ENCODE results near the gene RELN.
A peak's percentile ranks its signal among the peaks of the same experiment; 100 is the strongest.

The RELN gene

GRCh38 chr7:103813970-103814369, 175.5 kb downstream of the RELN start:
- H3K4me3 ChIP-seq (ENCODE audit: insufficient read depth in 1 of 2, low read depth in 1 of 2, low read length in 2 of 2), result no peak overlapping the region
- WGBS, result 80% methylated on average over 1 of the region's 2 CpGs

GRCh38 chr7:103811997-103812396, 177.5 kb downstream of the RELN start:
- Histone ChIP-seq H3K4me3 (ENCODE audit: insufficient read depth in 1 of 2, low read depth in 1 of 2, low read length in 2 of 2) (no peak overlapping the region), H3K4me2 (ENCODE audit: low read length, poor library complexity, severe bottlenecking) (no peak overlapping the region), H2BK15ac (ENCODE audit: low read depth, poor library complexity, severe bottlenecking) (no peak overlapping the region), H2BK5ac (ENCODE audit: low read depth, low read length, poor library complexity, severe bottlenecking) (no peak overlapping the region), H3K27ac (ENCODE audit: low read length, poor library complexity, severe bottlenecking) (no peak overlapping the region), H3K4ac (ENCODE audit: low read depth in 1 of 2, low read length in 2 of 2) (no peak overlapping the region), H3K23ac (ENCODE audit: low read length in 2 of 2) (no peak overlapping the region), H2AFZ (ENCODE audit: low read depth, low read length) (no peak overlapping the region), H3K36me3 (ENCODE audit: control insufficient read depth in 1 of 2, insufficient read depth in 2 of 2, low read depth in 1 of 2, low read length in 2 of 2) (no peaks in the 10 kb centered on the region), H2BK120ac (ENCODE audit: low read depth, low read length) (no peak overlapping the region), H2AK5ac (ENCODE audit: low read length, severe bottlenecking) (peak overlapping the region; percentile 47), H3K27me3 (ENCODE audit: control insufficient read depth in 1 of 2, insufficient read depth in 1 of 2, low read length in 2 of 2) (no peaks in the 10 kb centered on the region), H2BK12ac (ENCODE audit: low read length in 2 of 2) (no peak overlapping the region), H3K18ac (ENCODE audit: low read depth in 1 of 2, low read length in 2 of 2) (no peak overlapping the region), H3K14ac (ENCODE audit: low read length in 2 of 2) (no peak overlapping the region), H3K9me3 (ENCODE audit: control insufficient read depth, low read length) (no peaks in the 10 kb centered on the region), H3K4me1 (ENCODE audit: control insufficient read depth, insufficient read depth, low read depth, low read length) (peaks cover 5% of the 10 kb centered on the region), H3K79me1 (replicated peaks; ENCODE audit: low read length, poor library complexity, severe bottlenecking) (no peaks in the 10 kb centered on the region), H3K9ac (ENCODE audit: low read length) (no peak overlapping the region), H4K8ac (ENCODE audit: low read length) (no peak overlapping the region), H4K91ac (ENCODE audit: low read length) (no peak overlapping the region)
- 69% methylated on average over 2 of the region's 2 CpGs for WGBS
- no peak for DNase-seq

More at GRCh38 chr7:103813970-103814369, 175.5 kb downstream of the RELN start:
- no peak overlapping the region for H3K9ac ChIP-seq (ENCODE audit: low read length)
- no peak overlapping the region for H2BK120ac ChIP-seq (ENCODE audit: low read depth, low read length)
- no peak overlapping the region for H2AFZ ChIP-seq (ENCODE audit: low read depth, low read length)
- no peak overlapping the region for H4K91ac ChIP-seq (ENCODE audit: low read length)
- H3K4me2 ChIP-seq (ENCODE audit: low read length, poor library complexity, severe bottlenecking), result no peak overlapping the region
- no peak overlapping the region for H3K14ac ChIP-seq (ENCODE audit: low read length in 2 of 2)
- no peak overlapping the region for H3K23ac ChIP-seq (ENCODE audit: low read length in 2 of 2)
- no peak overlapping the region for H2AK5ac ChIP-seq (ENCODE audit: low read length, severe bottlenecking)
- H3K27ac ChIP-seq (ENCODE audit: low read length, poor library complexity, severe bottlenecking), result no peak overlapping the region
- H4K8ac ChIP-seq (ENCODE audit: low read length), result no peak overlapping the region
- H2BK5ac ChIP-seq (ENCODE audit: low read depth, low read length, poor library complexity, severe bottlenecking), result no peak overlapping the region
- DNase-seq, result no peak
- H3K27me3 ChIP-seq (ENCODE audit: control insufficient read depth in 1 of 2, insufficient read depth in 1 of 2, low read length in 2 of 2), result no peaks in the 10 kb centered on the region
- peaks cover 5% of the 10 kb centered on the region for H3K4me1 ChIP-seq (ENCODE audit: control insufficient read depth, insufficient read depth, low read depth, low read length)
- no peaks in the 10 kb centered on the region for H3K36me3 ChIP-seq (ENCODE audit: control insufficient read depth in 1 of 2, insufficient read depth in 2 of 2, low read depth in 1 of 2, low read length in 2 of 2)
- no peak overlapping the region for H2BK12ac ChIP-seq (ENCODE audit: low read length in 2 of 2)
- no peak overlapping the region for H2BK15ac ChIP-seq (ENCODE audit: low read depth, poor library complexity, severe bottlenecking)
- no peaks in the 10 kb centered on the region for H3K9me3 ChIP-seq (ENCODE audit: control insufficient read depth, low read length)
- no peaks in the 10 kb centered on the region for H3K79me1 ChIP-seq (replicated peaks; ENCODE audit: low read length, poor library complexity, severe bottlenecking)
- H3K18ac ChIP-seq (ENCODE audit: low read depth in 1 of 2, low read length in 2 of 2), result no peak overlapping the region
- H3K4ac ChIP-seq (ENCODE audit: low read depth in 1 of 2, low read length in 2 of 2), result no peak overlapping the region

- H2AFZ ChIP-seq (ENCODE audit: low read depth, low read length), result no peak overlapping the region
- H3K18ac ChIP-seq (ENCODE audit: low read depth in 1 of 2, low read length in 2 of 2), result no peak overlapping the region
- no peaks in the 10 kb centered on the region for H3K36me3 ChIP-seq (ENCODE audit: control insufficient read depth in 1 of 2, insufficient read depth in 2 of 2, low read depth in 1 of 2, low read length in 2 of 2)
These were observed 178.2 kb downstream of the RELN start for GRCh38 chr7:103811290-103811689.

GRCh38 chr7:103810112-103810744, 179.2 kb downstream of the RELN start:
- Histone ChIP-seq H3K27ac (ENCODE audit: low read length, poor library complexity, severe bottlenecking) (peak overlapping the region; percentile 82), H3K14ac (ENCODE audit: low read length in 2 of 2) (no peak overlapping the region), H3K4ac (ENCODE audit: low read depth in 1 of 2, low read length in 2 of 2) (no peak overlapping the region), H4K8ac (ENCODE audit: low read length) (no peak overlapping the region), H3K4me3 (ENCODE audit: insufficient read depth in 1 of 2, low read depth in 1 of 2, low read length in 2 of 2) (no peak overlapping the region), H3K4me1 (ENCODE audit: control insufficient read depth, insufficient read depth, low read depth, low read length) (peaks cover 5% of the 10 kb centered on the region), H3K36me3 (ENCODE audit: control insufficient read depth in 1 of 2, insufficient read depth in 2 of 2, low read depth in 1 of 2, low read length in 2 of 2) (no peaks in the 10 kb centered on the region), H2BK12ac (ENCODE audit: low read length in 2 of 2) (no peak overlapping the region), H3K18ac (ENCODE audit: low read depth in 1 of 2, low read length in 2 of 2) (no peak overlapping the region), H2BK5ac (ENCODE audit: low read depth, low read length, poor library complexity, severe bottlenecking) (no peak overlapping the region), H3K4me2 (ENCODE audit: low read length, poor library complexity, severe bottlenecking) (peak overlapping the region; percentile 48), H2AFZ (ENCODE audit: low read depth, low read length) (no peak overlapping the region), H3K23ac (ENCODE audit: low read length in 2 of 2) (no peak overlapping the region), H2BK15ac (ENCODE audit: low read depth, poor library complexity, severe bottlenecking) (no peak overlapping the region), H3K9ac (ENCODE audit: low read length) (no peak overlapping the region), H3K27me3 (ENCODE audit: control insufficient read depth in 1 of 2, insufficient read depth in 1 of 2, low read length in 2 of 2) (no peaks in the 10 kb centered on the region), H2AK5ac (ENCODE audit: low read length, severe bottlenecking) (no peak overlapping the region), H3K9me3 (ENCODE audit: control insufficient read depth, low read length) (no peaks in the 10 kb centered on the region), H3K79me1 (replicated peaks; ENCODE audit: low read length, poor library complexity, severe bottlenecking) (no peaks in the 10 kb centered on the region), H2BK120ac (ENCODE audit: low read depth, low read length) (no peak overlapping the region), H4K91ac (ENCODE audit: low read length) (no peak overlapping the region)
- DNase-seq, result no peak
- WGBS, result 85% methylated on average over 10 of the region's 11 CpGs

More at GRCh38 chr7:103811290-103811689, 178.2 kb downstream of the RELN start:
- Histone ChIP-seq H2BK5ac (ENCODE audit: low read depth, low read length, poor library complexity, severe bottlenecking) (no peak overlapping the region), H2BK15ac (ENCODE audit: low read depth, poor library complexity, severe bottlenecking) (no peak overlapping the region), H3K79me1 (replicated peaks; ENCODE audit: low read length, poor library complexity, severe bottlenecking) (no peaks in the 10 kb centered on the region), H3K4me3 (ENCODE audit: insufficient read depth in 1 of 2, low read depth in 1 of 2, low read length in 2 of 2) (no peak overlapping the region), H3K23ac (ENCODE audit: low read length in 2 of 2) (no peak overlapping the region), H3K4me2 (ENCODE audit: low read length, poor library complexity, severe bottlenecking) (no peak overlapping the region), H3K4me1 (ENCODE audit: control insufficient read depth, insufficient read depth, low read depth, low read length) (peaks cover 5% of the 10 kb centered on the region), H3K9me3 (ENCODE audit: control insufficient read depth, low read length) (no peaks in the 10 kb centered on the region), H3K27me3 (ENCODE audit: control insufficient read depth in 1 of 2, insufficient read depth in 1 of 2, low read length in 2 of 2) (no peaks in the 10 kb centered on the region), H4K91ac (ENCODE audit: low read length) (no peak overlapping the region), H2BK12ac (ENCODE audit: low read length in 2 of 2) (no peak overlapping the region), H3K4ac (ENCODE audit: low read depth in 1 of 2, low read length in 2 of 2) (no peak overlapping the region), H2AK5ac (ENCODE audit: low read length, severe bottlenecking) (no peak overlapping the region), H4K8ac (ENCODE audit: low read length) (no peak overlapping the region), H3K14ac (ENCODE audit: low read length in 2 of 2) (no peak overlapping the region), H3K9ac (ENCODE audit: low read length) (no peak overlapping the region), H3K27ac (ENCODE audit: low read length, poor library complexity, severe bottlenecking) (peak overlapping the region; percentile 29), H2BK120ac (ENCODE audit: low read depth, low read length) (no peak overlapping the region)
- no peak for DNase-seq
- WGBS, result 86% methylated on average over 4 of the region's 5 CpGs

Measured in mesenchymal stem cell (in vitro differentiated cells and primary cell).